HG03095 (cell line): Measurements from ENCODE around the gene JOSD2.

Experiments
- ATAC-seq: cut with Tn5 transposase; IDR thresholded peaks from one replicate; pipeline ENCODE4 v1.9.1; 2021; ENCODE audit warnings: moderate library complexity; ENCODE audit not compliant: unreplicated experiment

JOSD2 gene

GRCh38 chr19:50496189-50497021 lies 14.6 kb downstream of the JOSD2 start:
- ATAC-seq: no peak

DNA sequence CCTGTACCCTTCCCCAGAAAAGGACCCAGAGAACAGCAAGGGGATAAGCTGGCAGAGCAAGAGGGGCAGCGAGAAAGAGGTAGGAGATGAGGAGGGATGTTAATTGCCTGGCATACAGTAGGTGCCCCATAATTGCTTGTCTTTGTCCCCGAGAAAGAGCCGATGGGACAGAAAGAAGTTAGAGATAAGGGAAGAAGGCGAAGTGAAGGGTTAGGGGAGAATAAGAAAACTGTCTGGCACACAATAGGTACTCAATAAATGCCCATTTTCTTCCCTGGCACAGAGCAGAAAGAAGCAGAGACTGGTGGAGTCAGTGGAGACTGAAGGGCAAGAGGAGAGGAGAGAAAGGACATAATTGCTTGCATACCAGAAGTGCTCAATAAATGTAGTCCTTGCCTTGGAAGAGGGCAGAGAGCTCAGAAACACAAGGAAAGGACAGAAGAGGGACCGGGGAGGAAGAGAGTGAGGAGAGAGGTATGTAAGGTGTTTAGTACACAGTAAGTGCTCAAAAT lies 15.9 kb downstream of the JOSD2 start:
- no peak for ATAC-seq

DNA sequence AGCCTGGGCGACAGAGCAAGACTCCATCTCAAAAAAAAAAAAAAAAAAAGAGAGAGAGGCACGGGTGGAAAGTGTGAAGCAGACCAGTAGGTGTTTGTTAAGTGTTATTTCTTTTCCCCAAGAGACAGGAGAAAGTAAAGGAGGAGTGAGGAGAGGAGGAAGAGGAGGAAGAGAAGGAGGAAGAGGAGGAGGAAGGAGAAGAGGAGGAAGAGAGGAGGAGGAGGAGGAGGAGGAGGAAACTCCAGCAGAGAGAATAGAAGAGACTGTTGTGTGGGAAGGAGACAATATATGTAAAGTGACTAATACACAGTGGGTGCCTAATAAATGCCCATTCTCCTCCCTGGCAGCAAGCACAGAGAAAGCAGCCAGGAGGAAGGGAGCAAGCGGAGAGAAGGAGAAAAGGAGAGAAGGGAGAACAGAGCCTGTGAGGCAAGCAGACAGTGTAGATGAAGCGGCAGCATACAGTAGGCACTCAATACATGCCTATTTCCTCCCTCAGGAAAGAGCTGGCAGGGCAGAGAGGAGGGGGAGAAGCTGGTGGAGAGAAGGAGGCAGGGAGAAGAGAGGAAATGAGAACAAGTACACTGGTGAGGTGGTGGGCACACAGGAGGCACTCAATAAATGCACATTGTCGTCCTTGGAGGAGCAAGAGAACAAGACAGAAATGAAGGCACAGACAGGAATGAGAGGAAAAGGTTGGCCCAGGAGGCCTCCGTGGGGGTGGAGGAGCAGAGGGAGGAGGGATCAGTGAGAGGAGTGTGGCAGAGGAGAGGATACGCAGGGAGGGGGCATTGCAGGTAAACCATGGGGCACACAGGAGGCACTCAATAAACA lies 16.6 kb downstream of the JOSD2 start:
- no peak for ATAC-seq

DNA sequence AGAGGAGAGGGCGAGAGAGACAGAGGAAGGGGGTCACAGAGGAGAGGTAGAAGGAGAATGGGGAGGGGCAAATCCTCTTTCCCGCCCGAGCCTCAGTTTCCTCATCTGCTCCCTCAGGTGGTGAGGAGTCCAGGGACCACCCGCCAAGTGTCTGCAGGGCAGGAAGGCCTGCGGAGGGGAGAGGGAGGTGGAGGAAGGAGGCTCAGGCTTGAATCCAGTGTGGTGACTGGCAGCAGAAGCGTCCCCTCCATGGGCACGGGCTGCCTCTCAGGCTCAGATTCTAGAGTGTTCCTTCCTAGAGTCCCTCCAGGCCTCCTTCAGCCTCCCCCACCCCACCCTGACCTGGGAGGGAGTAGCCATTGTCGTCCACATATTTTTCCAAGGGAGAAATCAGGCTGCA lies 17.8 kb downstream of the JOSD2 start:
- ATAC-seq: no peak

- no peak for ATAC-seq
These were observed 18.5 kb downstream of the JOSD2 start for GRCh38 chr19:50492303-50493052.

DNA sequence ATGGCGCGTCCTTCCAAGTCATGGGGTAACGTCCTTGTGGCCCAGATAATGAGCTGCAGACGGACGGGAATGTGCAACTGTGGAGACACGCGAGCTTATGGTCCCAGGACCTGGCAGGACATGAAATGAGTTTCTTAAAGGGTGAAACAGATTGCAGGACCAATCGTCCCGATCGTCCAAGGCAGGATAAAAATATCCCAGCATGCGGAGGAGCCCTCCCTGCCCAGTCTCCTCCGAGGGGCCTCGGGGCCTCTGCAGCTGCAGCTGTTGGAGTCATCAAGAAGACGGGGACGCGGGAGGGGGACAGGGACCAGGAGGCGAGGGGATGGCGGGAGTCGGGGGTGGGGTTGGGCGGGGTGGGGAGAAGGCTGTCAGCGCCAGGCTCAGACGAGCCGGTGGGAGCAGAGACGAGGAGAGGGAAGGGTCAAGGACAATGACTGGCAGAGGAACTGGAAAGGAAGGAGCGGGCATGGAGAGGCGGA lies 20.0 kb downstream of the JOSD2 start:
- ATAC-seq: no peak

GRCh38 chr19:50490411-50490811 lies 20.6 kb downstream of the JOSD2 start:
- no peak for ATAC-seq

DNA sequence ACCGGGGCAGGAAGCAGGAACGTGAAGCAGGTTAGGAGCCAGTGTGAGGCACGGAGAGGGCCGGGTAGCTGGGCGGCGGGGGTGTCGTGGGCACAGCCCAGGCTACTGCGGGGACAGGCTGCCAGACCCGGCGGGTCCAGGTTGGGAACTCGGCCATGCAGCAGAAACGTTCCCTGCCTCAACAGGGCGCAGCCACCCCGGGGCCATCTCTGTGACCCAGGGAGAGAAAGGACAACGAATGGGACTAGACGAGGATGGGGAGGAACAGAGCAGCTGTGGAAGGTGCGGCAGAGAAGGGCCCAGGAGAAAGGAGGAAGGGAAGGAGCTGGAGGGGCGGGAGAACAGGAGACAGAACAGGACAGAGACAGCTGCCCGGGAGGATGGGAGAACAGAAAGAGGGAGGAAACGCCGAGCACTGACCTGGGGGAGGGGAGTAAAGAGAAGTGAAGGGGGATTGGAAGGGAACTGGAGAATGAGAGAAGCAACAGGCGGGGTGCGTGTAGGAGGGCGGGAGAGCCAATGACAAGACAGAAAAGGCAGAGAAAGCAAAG lies 21.5 kb downstream of the JOSD2 start:
- no peak for ATAC-seq

GRCh38 chr19:50488389-50489194 lies 22.4 kb downstream of the JOSD2 start:
- no peak for ATAC-seq

DNA sequence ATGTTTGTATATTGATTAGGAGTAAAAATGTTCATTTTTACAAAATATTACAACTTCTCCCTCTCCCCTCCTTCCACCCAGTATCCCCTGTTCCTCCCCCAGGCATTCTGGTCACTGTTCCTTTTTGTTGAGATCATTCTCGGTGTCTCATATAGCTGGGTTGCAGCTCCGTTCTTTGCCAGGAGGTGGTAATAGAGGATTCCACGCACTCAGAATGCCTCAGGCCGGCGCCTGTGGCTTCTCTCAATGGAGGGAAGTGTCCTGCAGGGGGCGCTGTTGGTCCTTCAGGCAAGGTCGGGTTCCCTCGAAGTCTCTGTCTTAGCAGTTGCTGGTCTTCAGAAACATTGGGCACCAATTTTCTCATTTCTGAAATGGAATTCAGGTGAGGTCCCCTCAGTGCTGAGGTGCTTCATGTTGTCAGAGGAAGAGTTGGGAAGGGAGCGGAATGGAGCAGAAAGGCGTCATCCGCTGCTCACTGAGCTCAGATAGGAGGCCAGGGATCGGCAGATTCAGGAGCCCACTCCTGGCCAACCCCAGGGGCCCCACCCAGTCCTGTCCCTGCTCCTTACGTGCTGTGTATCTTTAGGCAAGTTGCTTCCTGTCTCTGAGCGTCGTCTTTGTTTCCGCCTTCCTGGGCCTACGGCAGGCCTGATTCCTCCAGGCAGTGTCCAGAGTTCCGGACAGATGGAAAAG lies 24.0 kb downstream of the JOSD2 start:
- no peak for ATAC-seq

DNA sequence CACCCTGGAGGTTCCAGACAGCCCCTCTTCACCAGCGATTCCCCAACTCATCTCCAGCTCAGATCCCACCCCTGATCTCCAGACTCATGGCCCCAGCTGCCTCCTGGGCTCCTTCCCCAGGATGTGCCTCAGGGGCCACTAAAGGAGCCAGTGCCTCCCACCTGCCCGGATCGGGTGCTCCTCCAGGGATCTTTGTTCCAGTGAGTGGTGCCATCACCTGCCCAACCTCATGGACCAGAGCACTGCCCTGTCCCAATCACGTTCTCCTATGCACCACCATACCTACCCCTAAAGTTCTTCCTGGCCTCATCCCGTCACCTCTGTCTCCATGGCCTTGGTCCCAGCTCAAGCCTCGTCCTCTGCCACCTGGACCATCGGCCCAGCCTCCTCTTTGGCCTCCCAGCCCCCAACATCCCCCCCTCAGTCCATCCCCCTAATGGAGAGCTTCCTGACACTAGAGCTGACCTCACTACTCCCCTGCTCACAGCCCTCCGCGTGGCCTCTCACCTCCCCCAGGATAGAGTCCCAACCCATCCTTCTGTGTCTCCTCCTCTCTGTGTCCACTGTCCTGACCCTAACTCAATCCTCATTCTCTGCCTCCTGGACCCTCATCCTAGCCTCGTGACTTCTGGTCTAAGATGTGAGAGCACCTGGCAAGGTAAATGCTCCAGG lies 25.6 kb downstream of the JOSD2 start:
- ATAC-seq: no peak

DNA sequence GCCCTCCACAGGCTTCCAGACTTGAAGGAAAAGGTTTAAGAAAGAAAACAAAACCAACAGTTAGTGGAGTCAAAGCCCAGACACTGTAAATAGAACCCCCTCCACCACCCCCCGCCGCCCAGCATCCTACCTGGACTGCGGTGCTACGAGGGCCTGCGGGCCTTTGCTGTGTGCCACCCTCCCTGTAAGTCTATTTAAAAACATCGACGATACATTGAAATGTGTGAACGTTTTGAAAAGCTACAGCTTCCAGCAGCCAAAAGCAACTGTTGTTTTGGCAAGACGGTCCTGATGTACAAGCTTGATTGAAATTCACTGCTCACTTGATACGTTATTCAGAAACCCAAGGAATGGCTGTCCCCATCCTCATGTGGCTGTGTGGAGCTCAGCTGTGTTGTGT lies 28.1 kb downstream of the JOSD2 start:
- no peak for ATAC-seq

DNA sequence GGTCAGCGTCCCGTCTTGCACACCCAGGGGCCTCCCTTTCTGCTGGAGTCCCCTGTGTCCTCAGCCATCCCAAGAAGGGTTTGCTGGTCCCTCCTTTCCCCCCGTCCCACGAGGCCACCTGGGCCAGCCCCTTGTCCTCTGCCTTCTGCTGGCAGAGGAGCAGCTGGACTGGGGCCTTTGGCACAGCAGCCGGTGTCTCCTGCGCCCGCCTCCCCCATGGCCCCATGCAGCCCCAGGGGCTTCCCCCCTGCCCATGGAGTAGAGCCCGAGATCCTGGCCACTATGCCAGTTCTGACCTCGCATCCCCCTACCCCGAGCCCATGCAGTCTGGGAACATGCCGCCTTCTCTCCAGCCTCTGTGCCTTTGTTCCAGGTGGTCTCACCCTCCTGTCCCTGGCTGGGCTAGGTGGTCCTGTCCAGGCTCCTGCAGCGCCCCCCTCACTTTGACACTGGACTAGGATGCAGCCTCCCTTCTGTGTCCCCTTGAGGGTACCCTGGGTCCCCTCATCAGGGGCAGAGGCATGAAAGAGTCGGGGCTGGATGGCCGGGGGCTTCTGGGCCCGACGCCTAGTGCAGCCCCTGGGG lies 28.6 kb downstream of the JOSD2 start:
- ATAC-seq: no peak

DNA sequence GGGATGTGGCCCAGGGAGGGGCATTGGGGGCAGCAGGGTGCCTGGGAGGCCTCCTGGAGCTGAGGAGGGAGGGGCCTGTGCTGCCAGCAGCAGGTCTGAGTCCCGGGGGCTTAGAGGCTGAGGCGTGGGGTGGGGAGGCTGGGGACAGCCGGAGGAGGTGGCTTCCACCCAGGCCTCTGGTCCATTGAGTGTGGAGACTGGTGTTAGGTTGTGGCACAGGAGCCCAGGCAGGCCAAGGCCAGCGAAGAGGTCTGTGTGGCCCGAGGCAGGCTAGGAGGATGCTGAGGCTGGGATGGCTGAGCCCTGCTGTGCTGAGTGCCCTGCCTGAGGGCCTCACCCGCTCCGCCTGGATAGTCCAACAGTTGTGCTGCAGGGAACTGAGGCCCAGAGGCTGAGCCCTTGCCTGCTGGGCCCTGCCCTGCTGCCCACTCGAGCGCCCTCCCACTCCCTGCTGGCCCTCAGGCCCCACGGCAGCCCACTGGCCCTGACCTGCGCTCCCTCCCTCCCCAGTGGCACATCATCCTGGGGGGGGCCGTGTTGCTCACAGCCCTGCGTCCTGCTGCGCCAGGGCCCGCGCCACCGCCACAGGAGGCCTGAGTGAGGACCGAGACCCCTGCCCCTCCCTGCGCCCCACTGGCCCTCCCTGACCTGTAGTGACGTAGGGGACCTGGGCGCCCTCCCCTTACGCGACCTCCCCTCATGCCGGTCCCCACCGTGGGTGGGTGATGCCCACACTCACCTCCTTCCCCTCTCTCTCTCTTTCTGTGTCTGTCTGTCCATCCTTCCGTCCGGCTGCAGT lies 29.4 kb downstream of the JOSD2 start:
- ATAC-seq: no peak

- no peak for ATAC-seq
These were observed 30.5 kb downstream of the JOSD2 start for GRCh38 chr19:50480281-50481111.

DNA sequence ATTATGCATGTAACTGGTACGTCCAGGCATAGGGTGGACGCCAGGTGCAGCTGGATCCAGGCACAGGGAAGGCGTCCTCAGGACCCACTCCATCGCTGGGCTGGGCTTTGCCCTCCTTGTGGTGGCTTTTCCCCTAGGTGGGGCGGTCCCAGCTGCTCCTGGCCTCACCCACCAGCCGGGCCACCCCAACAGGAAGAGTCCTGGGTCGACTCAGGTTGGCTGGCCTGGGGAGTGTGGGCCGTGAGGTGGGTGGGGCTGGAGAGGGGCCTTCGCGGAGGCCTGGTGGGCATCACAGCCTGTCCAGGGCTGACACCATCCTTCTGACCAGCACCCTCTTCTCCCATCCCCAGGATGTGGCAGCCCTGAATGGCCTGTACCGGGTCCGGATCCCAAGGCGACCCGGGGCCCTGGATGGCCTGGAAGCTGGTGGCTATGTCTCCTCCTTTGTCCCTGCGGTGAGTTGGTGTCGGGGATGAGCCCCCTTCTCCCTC lies 31.2 kb downstream of the JOSD2 start:
- no peak for ATAC-seq
